ENCODE results near the gene C1QTNF4. TPM values are rescaled to one million over a fixed set of nuclear protein-coding genes. Genes with fewer than 3 reads are reported as not detected.
A peak's percentile ranks its signal among the peaks of the same experiment; 100 is the strongest.

C1QTNF4 gene
- total and polyA plus RNA-seq, 9 of the 15 experiments (the other 6 are each of a cell fraction or from before 2014, with no cell fraction given), result not detected

DNA sequence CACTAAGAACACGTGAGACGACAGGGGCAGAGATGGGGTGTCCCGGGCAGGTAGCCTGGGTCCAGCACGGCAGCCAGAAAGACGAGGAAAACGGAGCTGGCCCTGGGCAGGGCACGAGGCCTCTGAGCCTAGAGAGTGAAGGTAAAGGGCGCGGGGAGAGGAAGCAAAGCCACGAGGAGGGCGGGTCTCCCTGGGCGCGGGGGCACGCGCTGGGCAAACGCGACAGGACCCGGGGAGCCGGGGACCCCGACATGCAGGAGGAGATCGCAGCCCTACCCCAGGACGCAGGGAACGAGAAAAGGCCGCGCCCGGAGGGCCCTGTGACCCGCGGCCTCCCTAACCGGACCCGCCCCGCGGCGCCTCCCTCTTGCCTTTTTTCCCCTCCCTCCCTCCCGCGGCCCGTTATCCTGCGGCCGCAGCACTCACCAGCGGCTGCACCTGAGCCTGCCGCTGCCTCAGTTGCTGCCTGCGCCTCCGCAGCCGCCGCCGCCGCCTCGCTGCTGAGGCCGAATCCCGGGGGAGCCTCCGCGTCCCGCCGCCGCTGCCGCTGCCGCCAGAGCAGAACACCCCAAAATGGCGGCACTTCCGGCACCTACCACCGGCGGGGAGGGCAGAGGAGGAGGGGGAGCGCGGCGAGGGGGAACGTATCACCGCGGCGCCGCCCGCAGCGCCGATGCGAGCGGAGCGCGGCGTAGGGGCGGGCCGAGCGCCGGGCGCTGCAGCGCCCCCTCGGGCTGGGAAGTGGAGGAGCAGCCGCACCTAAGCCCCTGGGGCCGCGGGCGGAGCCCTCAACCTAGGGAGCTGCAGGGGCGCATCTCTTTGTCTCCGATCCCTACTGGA lies 41.4 kb downstream of the C1QTNF4 start, which contains the start of gene CELF1 (continued):
- TF ChIP-seq, protein P1, sequence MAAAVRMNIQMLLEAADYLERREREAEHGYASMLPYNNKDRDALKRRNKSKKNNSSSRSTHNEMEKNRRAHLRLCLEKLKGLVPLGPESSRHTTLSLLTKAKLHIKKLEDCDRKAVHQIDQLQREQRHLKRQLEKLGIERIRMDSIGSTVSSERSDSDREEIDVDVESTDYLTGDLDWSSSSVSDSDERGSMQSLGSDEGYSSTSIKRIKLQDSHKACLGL (CRISPR knock-in tag; IDR thresholded peaks at IDR 0.05; ENCODE audit: borderline replicate concordance, poor library complexity, severe bottlenecking), result no peak
- TF ChIP-seq CXXC5 (CRISPR knock-in tag; IDR thresholded peaks at IDR 0.05) (peak; percentile 99), CBX8 (IDR thresholded peaks at IDR 0.05; ENCODE audit: borderline replicate concordance, extremely low read depth, low read depth, low read length, poor library complexity, severe bottlenecking) (no peak), KAT2B (IDR thresholded peaks at IDR 0.05; ENCODE audit: low read depth, low read length) (no peak), ELF2 (CRISPR knock-in tag; IDR thresholded peaks at IDR 0.05) (no peak), ZNF24 (IDR thresholded peaks at IDR 0.05) (no peak; the same call in 1 of the 2 replicates), SETDB1 (IDR thresholded peaks at IDR 0.05; ENCODE audit: low read length) (no peak), POU5F1 (IDR thresholded peaks at IDR 0.05; ENCODE audit: borderline replicate concordance, low read depth, low read length, partially characterized antibody) (no peak), SMAD4 (CRISPR knock-in tag; conservative IDR thresholded peaks at IDR 0.05) (peak; percentile 54; the same call in 1 of the 2 replicates), RBM25 (IDR thresholded peaks at IDR 0.05; ENCODE audit: low read depth, low read length, severe bottlenecking) (peak; percentile 27), ZNF146 (CRISPR knock-in tag; IDR thresholded peaks at IDR 0.05; ENCODE audit: unreplicated experiment) (no peak), ADNP (tag; IDR thresholded peaks at IDR 0.05) (no peak), CEBPB (tag; IDR thresholded peaks at IDR 0.05) (no peak), SRSF9 (IDR thresholded peaks at IDR 0.05; ENCODE audit: borderline replicate concordance, low read depth, low read length) (no peak), HNRNPUL1 (IDR thresholded peaks at IDR 0.05; ENCODE audit: low read length) (no peak), ASH1L (IDR thresholded peaks at IDR 0.05; ENCODE audit: borderline replicate concordance, low read depth, partially characterized antibody) (no peak), SMARCA5 (IDR thresholded peaks at IDR 0.05) (no peak)
- TF ChIP-seq, protein P2, sequence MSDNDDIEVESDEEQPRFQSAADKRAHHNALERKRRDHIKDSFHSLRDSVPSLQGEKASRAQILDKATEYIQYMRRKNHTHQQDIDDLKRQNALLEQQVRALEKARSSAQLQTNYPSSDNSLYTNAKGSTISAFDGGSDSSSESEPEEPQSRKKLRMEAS (CRISPR knock-in tag; IDR thresholded peaks at IDR 0.05), result peak; percentile 81
- TF ChIP-seq, protein P3, sequence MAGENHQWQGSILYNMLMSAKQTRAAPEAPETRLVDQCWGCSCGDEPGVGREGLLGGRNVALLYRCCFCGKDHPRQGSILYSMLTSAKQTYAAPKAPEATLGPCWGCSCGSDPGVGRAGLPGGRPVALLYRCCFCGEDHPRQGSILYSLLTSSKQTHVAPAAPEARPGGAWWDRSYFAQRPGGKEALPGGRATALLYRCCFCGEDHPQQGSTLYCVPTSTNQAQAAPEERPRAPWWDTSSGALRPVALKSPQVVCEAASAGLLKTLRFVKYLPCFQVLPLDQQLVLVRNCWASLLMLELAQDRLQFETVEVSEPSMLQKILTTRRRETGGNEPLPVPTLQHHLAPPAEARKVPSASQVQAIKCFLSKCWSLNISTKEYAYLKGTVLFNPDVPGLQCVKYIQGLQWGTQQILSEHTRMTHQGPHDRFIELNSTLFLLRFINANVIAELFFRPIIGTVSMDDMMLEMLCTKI (IDR thresholded peaks at IDR 0.05; ENCODE audit: partially characterized antibody), result no peak
- TF ChIP-seq, protein P4, sequence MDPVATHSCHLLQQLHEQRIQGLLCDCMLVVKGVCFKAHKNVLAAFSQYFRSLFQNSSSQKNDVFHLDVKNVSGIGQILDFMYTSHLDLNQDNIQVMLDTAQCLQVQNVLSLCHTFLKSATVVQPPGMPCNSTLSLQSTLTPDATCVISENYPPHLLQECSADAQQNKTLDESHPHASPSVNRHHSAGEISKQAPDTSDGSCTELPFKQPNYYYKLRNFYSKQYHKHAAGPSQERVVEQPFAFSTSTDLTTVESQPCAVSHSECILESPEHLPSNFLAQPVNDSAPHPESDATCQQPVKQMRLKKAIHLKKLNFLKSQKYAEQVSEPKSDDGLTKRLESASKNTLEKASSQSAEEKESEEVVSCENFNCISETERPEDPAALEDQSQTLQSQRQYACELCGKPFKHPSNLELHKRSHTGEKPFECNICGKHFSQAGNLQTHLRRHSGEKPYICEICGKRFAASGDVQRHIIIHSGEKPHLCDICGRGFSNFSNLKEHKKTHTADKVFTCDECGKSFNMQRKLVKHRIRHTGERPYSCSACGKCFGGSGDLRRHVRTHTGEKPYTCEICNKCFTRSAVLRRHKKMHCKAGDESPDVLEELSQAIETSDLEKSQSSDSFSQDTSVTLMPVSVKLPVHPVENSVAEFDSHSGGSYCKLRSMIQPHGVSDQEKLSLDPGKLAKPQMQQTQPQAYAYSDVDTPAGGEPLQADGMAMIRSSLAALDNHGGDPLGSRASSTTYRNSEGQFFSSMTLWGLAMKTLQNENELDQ (CRISPR knock-in tag; IDR thresholded peaks at IDR 0.05; ENCODE audit: borderline replicate concordance), result 0 out of 2 replicates have a peak, but pooled peaks have one; percentile 35
- TF ChIP-seq, protein P5, sequence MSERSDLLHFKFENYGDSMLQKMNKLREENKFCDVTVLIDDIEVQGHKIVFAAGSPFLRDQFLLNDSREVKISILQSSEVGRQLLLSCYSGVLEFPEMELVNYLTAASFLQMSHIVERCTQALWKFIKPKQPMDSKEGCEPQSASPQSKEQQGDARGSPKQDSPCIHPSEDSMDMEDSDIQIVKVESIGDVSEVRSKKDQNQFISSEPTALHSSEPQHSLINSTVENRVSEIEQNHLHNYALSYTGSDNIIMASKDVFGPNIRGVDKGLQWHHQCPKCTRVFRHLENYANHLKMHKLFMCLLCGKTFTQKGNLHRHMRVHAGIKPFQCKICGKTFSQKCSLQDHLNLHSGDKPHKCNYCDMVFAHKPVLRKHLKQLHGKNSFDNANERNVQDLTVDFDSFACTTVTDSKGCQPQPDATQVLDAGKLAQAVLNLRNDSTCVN (CRISPR knock-in tag; IDR thresholded peaks at IDR 0.05), result no peak

Measured in K562 (cell line).